H1 (cell line): ENCODE results near the gene SND1. TPM values are rescaled to one million over a fixed set of nuclear protein-coding genes. Genes with fewer than 3 reads are reported as not detected.

Experiments used
- ATF3 ChIP-seq: IDR thresholded peaks from 2 replicates; pipeline ENCODE4 v1.6.1; 2011; ENCODE audit warnings: low read depth, mild to moderate bottlenecking, low read length; ENCODE audit not compliant: insufficient read depth
- CREB1 ChIP-seq: IDR thresholded peaks from 2 replicates; pipeline ENCODE4 v1.6.1; 2012; ENCODE audit warnings: inconsistent platforms
- MAFK ChIP-seq: IDR thresholded peaks from 2 replicates; pipeline ENCODE4 v1.6.1; 2012; ENCODE audit warnings: low read depth, mild to moderate bottlenecking, improper control_type of control experiment, low read length
- RFX5 ChIP-seq: IDR thresholded peaks from 2 replicates; pipeline ENCODE4 v1.6.1; 2011; ENCODE audit warnings: low read depth, low read length, improper control_type of control experiment, borderline replicate concordance
- SP4 ChIP-seq: IDR thresholded peaks from 2 replicates; pipeline ENCODE4 v1.6.1; 2012; ENCODE audit warnings: low read length, inconsistent platforms
- SRF ChIP-seq: IDR thresholded peaks from 2 replicates; pipeline ENCODE4 v1.6.1; 2011; ENCODE audit warnings: mild to moderate bottlenecking, low read depth, low read length, moderate library complexity
- TAF7 ChIP-seq: optimal IDR thresholded peaks from 2 replicates; pipeline ENCODE3; 2011; ENCODE audit warnings: low read depth, mild to moderate bottlenecking, inconsistent platforms, low read length, moderate library complexity, borderline replicate concordance
- TBP ChIP-seq: IDR thresholded peaks from 2 replicates; pipeline ENCODE4 v1.6.1; 2011; ENCODE audit warnings: low read depth, low read length, improper control_type of control experiment
- polyA plus RNA-seq, 7 experiments: library from polyadenylated mRNA; depleted of rRNA in 3 of 7; stranded (reverse) in 5 of 7; unstranded in 2 of 7; fragments of >200 nt in 5 of 7; fragments of 200-250 nt in 2 of 7; gene quantifications; 1 replicate in 5 of 7; 2 replicates in 1 of 7; 4 replicates in 1 of 7; pipeline versions ENCODE4 v1.2.1 to v1.2.3, GENCODE V29; 2011 to 2013; ENCODE audit warnings: missing spikeins in 2 of 7, mixed read lengths in 2 of 7
- total RNA-seq: library from RNA; stranded (reverse); fragmentation: NEBNext Ultra II Directional; extraction: Animal tissue kit (Norgen Biotek cat#: 25700); gene quantifications from 2 replicates; pipeline ENCODE4 v1.2.1, GENCODE V29; 2021
- TF ChIP-seq, protein P1 (sequence below): IDR thresholded peaks from 2 replicates; pipeline ENCODE4 v1.6.1; 2012; ENCODE audit warnings: low read length, inconsistent platforms

SND1 gene
- total and polyA plus RNA-seq, 2 of the 8 experiments (the other 6 are each of a cell fraction or from before 2014, with no cell fraction given): 122 to 290 TPM

DNA sequence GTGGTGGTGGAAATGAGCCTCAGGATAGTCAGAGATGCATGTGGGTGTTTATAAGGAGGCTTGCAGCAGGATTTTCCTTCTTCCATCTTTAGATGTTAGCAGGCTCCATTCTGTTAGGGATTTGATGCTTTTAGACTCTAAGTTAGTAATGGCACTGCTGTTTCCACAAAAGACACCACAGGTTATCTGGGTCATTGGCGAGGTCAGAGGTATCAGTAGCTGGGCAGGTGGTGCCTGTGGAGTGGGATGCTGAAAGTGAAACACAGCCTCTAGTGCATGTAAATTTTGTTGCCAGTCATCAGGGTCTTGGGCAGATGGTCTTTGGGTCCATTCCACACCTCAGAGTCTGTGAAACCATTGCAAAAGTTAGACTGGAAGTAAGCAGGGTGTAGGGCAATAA, 33.2 kb upstream of the SND1 start (continued):
- TF ChIP-seq TAF7 (no peak), TBP (no peak), ATF3 (no peak), SP4 (no peak), RFX5 (no peak), CREB1 (no peak), MAFK (no peak), SRF (no peak)
- TF ChIP-seq, protein P1, sequence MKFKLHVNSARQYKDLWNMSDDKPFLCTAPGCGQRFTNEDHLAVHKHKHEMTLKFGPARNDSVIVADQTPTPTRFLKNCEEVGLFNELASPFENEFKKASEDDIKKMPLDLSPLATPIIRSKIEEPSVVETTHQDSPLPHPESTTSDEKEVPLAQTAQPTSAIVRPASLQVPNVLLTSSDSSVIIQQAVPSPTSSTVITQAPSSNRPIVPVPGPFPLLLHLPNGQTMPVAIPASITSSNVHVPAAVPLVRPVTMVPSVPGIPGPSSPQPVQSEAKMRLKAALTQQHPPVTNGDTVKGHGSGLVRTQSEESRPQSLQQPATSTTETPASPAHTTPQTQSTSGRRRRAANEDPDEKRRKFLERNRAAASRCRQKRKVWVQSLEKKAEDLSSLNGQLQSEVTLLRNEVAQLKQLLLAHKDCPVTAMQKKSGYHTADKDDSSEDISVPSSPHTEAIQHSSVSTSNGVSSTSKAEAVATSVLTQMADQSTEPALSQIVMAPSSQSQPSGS: no peak
